ENCODE measurements around the gene RBM19.

RBM19 gene

GRCh38 chr12:113855998-113856397, 110.1 kb downstream of the RBM19 start:
- Histone ChIP-seq H3K36me3 (ENCODE audit: insufficient read depth, low read depth, low read length) (peaks cover 25% of the 10 kb centered on the region), H3K4me1 (ENCODE audit: insufficient read depth, low read length) (peaks cover 7% of the 10 kb centered on the region; the same call in 1 of the 2 replicates), H3K4me3 (ENCODE audit: low read length) (no peak overlapping the region), H3K9ac (ENCODE audit: low read depth, low read length) (no peak overlapping the region; the same call in 1 of the 2 replicates), H3K9me3 (ENCODE audit: insufficient read depth, low read depth, low read length) (no peaks in the 10 kb centered on the region), H3K27me3 (ENCODE audit: insufficient read depth, low read length) (no peaks in the 10 kb centered on the region), H3K27ac (ENCODE audit: low read length) (no peak overlapping the region)

GRCh38 chr12:113854385-113855142, 111.6 kb downstream of the RBM19 start:
- H3K36me3 ChIP-seq (ENCODE audit: insufficient read depth, low read depth, low read length): peaks cover 25% of the 10 kb centered on the region
- H3K27ac ChIP-seq (ENCODE audit: low read length): no peak overlapping the region
- H3K27me3 ChIP-seq (ENCODE audit: insufficient read depth, low read length): no peaks in the 10 kb centered on the region
- no peaks in the 10 kb centered on the region for H3K9me3 ChIP-seq (ENCODE audit: insufficient read depth, low read depth, low read length)
- H3K4me3 ChIP-seq (ENCODE audit: low read length): no peak overlapping the region
- H3K9ac ChIP-seq (ENCODE audit: low read depth, low read length): no peak overlapping the region
- H3K4me1 ChIP-seq (ENCODE audit: insufficient read depth, low read length): peaks cover under 1% of the 10 kb centered on the region; the same call in 1 of the 2 replicates

GRCh38 chr12:113853491-113853890, 112.6 kb downstream of the RBM19 start:
- Histone ChIP-seq H3K27ac (ENCODE audit: low read length) (peak overlapping the region; percentile 20), H3K4me3 (ENCODE audit: low read length) (no peak overlapping the region), H3K4me1 (ENCODE audit: insufficient read depth, low read length) (no peaks in the 10 kb centered on the region), H3K36me3 (ENCODE audit: insufficient read depth, low read depth, low read length) (peaks cover 25% of the 10 kb centered on the region), H3K9me3 (ENCODE audit: insufficient read depth, low read depth, low read length) (no peaks in the 10 kb centered on the region), H3K27me3 (ENCODE audit: insufficient read depth, low read length) (no peaks in the 10 kb centered on the region), H3K9ac (ENCODE audit: low read depth, low read length) (no peak overlapping the region)

GRCh38 chr12:113852695-113853490, 113.2 kb downstream of the RBM19 start:
- H3K9ac ChIP-seq (ENCODE audit: low read depth, low read length): no peak overlapping the region
- H3K4me1 ChIP-seq (ENCODE audit: insufficient read depth, low read length): no peaks in the 10 kb centered on the region
- H3K4me3 ChIP-seq (ENCODE audit: low read length): no peak overlapping the region
- peak overlapping the region; percentile 20 for H3K27ac ChIP-seq (ENCODE audit: low read length)
- no peaks in the 10 kb centered on the region for H3K27me3 ChIP-seq (ENCODE audit: insufficient read depth, low read length)
- H3K36me3 ChIP-seq (ENCODE audit: insufficient read depth, low read depth, low read length): peaks cover 20% of the 10 kb centered on the region
- H3K9me3 ChIP-seq (ENCODE audit: insufficient read depth, low read depth, low read length): no peaks in the 10 kb centered on the region

- Histone ChIP-seq H3K27me3 (ENCODE audit: insufficient read depth, low read length) (no peaks in the 10 kb centered on the region), H3K9me3 (ENCODE audit: insufficient read depth, low read depth, low read length) (no peaks in the 10 kb centered on the region), H3K36me3 (ENCODE audit: insufficient read depth, low read depth, low read length) (peaks cover 19% of the 10 kb centered on the region), H3K27ac (ENCODE audit: low read length) (no peak overlapping the region), H3K4me1 (ENCODE audit: insufficient read depth, low read length) (no peaks in the 10 kb centered on the region), H3K9ac (ENCODE audit: low read depth, low read length) (no peak overlapping the region), H3K4me3 (ENCODE audit: low read length) (no peak overlapping the region)
Observed at GRCh38 chr12:113852264-113852663, 113.9 kb downstream of the RBM19 start.

- Histone ChIP-seq H3K9me3 (ENCODE audit: insufficient read depth, low read depth, low read length) (no peaks in the 10 kb centered on the region), H3K27ac (ENCODE audit: low read length) (no peak overlapping the region), H3K4me3 (ENCODE audit: low read length) (no peak overlapping the region), H3K36me3 (ENCODE audit: insufficient read depth, low read depth, low read length) (peaks cover 11% of the 10 kb centered on the region), H3K4me1 (ENCODE audit: insufficient read depth, low read length) (no peaks in the 10 kb centered on the region), H3K9ac (ENCODE audit: low read depth, low read length) (no peak overlapping the region), H3K27me3 (ENCODE audit: insufficient read depth, low read length) (no peaks in the 10 kb centered on the region)
Observed at GRCh38 chr12:113850309-113851056, 115.6 kb downstream of the RBM19 start.

- Histone ChIP-seq H3K4me3 (ENCODE audit: low read length) (no peak overlapping the region), H3K9ac (ENCODE audit: low read depth, low read length) (no peak overlapping the region), H3K9me3 (ENCODE audit: insufficient read depth, low read depth, low read length) (no peaks in the 10 kb centered on the region), H3K27me3 (ENCODE audit: insufficient read depth, low read length) (no peaks in the 10 kb centered on the region), H3K36me3 (ENCODE audit: insufficient read depth, low read depth, low read length) (peaks cover 12% of the 10 kb centered on the region), H3K27ac (ENCODE audit: low read length) (no peak overlapping the region), H3K4me1 (ENCODE audit: insufficient read depth, low read length) (no peaks in the 10 kb centered on the region)
Observed at GRCh38 chr12:113847856-113848255, 118.3 kb downstream of the RBM19 start.

GRCh38 chr12:113846883-113847755, 119.0 kb downstream of the RBM19 start:
- Histone ChIP-seq H3K4me3 (ENCODE audit: low read length) (no peak overlapping the region), H3K27me3 (ENCODE audit: insufficient read depth, low read length) (no peaks in the 10 kb centered on the region), H3K9me3 (ENCODE audit: insufficient read depth, low read depth, low read length) (no peaks in the 10 kb centered on the region), H3K27ac (ENCODE audit: low read length) (no peak overlapping the region), H3K36me3 (ENCODE audit: insufficient read depth, low read depth, low read length) (peaks cover 12% of the 10 kb centered on the region), H3K4me1 (ENCODE audit: insufficient read depth, low read length) (no peaks in the 10 kb centered on the region), H3K9ac (ENCODE audit: low read depth, low read length) (no peak overlapping the region)

- H3K36me3 ChIP-seq (ENCODE audit: insufficient read depth, low read depth, low read length): peaks cover 12% of the 10 kb centered on the region
- no peaks in the 10 kb centered on the region for H3K4me1 ChIP-seq (ENCODE audit: insufficient read depth, low read length)
- H3K27me3 ChIP-seq (ENCODE audit: insufficient read depth, low read length): no peaks in the 10 kb centered on the region
- no peaks in the 10 kb centered on the region for H3K9me3 ChIP-seq (ENCODE audit: insufficient read depth, low read depth, low read length)
- H3K9ac ChIP-seq (ENCODE audit: low read depth, low read length): no peak overlapping the region
- no peak overlapping the region for H3K27ac ChIP-seq (ENCODE audit: low read length)
- H3K4me3 ChIP-seq (ENCODE audit: low read length): no peak overlapping the region
Observed at GRCh38 chr12:113845900-113846674, 120.0 kb downstream of the RBM19 start.

GRCh38 chr12:113844495-113845210, 121.5 kb downstream of the RBM19 start:
- Histone ChIP-seq H3K9ac (ENCODE audit: low read depth, low read length) (no peak overlapping the region), H3K4me3 (ENCODE audit: low read length) (no peak overlapping the region), H3K27ac (ENCODE audit: low read length) (no peak overlapping the region), H3K4me1 (ENCODE audit: insufficient read depth, low read length) (no peaks in the 10 kb centered on the region), H3K9me3 (ENCODE audit: insufficient read depth, low read depth, low read length) (no peaks in the 10 kb centered on the region), H3K36me3 (ENCODE audit: insufficient read depth, low read depth, low read length) (peaks cover 12% of the 10 kb centered on the region), H3K27me3 (ENCODE audit: insufficient read depth, low read length) (no peaks in the 10 kb centered on the region)
